HG03025 (cell line): ENCODE data around the gene ARL4D.
"Not testable (repeated sequence)": the region's sequence is repeated elsewhere in the genome, so short reads cannot be mapped to it uniquely, and the experiment has no call there.

Experiments used
- ATAC-seq: cut with Tn5 transposase; IDR thresholded peaks from one replicate; pipeline ENCODE4 v1.9.1; 2021; ENCODE audit warnings: mild to moderate bottlenecking, moderate library complexity; ENCODE audit not compliant: unreplicated experiment, low FRiP score

ARL4D gene

DNA sequence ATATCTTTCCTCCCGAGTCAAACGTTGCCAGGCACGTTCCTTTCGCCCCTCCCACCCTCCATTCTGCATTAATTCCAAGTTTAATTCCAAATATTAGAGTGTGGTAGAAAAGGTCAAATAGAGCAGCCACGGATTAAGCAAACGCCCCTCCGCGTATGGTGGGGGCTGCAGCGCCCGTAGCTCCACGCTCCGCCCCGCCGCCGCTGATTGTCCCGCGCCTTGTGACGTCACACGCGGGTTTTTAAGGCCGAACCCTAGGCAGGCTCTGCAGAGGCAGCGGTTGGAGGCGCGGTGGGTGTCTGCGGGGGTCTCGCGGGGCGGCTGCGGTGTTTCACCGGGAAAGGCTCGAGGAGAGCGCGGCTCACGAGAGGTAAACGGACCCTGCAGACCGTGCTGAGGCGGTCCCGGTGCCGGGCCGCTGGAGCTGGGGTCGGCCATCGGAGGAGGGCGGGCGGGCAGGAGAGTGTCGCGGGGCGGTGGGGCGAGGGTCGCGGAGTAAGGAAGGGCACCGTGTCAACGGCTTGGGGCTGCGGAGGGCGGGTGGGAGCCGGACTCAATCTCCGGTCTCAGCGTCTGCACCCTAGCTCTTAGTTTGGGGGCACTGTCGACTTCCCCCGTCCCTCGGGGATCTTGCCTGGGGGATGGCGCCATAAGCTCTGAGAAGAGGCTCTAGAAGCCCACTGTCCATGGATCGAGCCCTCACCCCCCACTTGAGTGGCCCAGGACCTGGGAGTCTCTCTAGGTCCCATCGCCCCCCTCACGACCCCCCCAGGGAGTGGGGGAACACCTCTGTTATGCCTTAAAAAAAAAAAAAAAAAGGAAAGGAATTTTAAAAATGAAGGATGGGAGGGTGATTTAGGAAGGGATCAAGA is at the start of gene ARL4D:
ARL4D (plus strand) TSS at position 270 of the 872 bp plus-strand sequence. CDS start 740 bp downstream, outside the sequence.
- no peak for ATAC-seq

- no peak for ATAC-seq
Measured at GRCh38 chr17:43349142-43349541, 49.7 kb upstream of the ARL4D start.

DNA sequence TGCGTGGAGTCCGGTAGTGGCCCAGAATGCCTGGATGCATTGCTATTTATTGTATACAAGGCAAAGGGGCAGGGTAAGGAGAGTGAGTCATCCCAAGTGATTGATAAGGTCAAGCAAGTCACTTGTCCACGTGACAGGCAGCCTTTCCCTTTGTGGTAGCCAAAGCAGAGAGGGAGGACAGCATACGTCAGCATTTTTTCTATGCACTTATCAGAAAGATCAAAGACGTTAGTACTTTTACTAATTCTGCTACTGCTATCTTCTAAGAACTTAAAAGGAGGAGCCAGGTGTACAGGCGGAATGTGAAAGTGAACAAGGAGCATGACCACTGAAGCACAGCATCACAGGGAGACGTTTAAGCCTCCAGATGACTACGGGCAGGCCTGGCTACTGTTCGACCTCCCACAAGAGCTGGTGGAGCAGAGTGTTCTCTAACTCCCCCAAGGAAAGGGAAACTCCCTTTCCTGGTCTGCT is 47.9 kb upstream of the ARL4D start:
- no peak for ATAC-seq

GRCh38 chr17:43351691-43352090 is 47.1 kb upstream of the ARL4D start:
- no peak for ATAC-seq

GRCh38 chr17:43352579-43353331 is 46.0 kb upstream of the ARL4D start:
- no peak for ATAC-seq

GRCh38 chr17:43353393-43353792 is 45.4 kb upstream of the ARL4D start:
- ATAC-seq: no peak

DNA sequence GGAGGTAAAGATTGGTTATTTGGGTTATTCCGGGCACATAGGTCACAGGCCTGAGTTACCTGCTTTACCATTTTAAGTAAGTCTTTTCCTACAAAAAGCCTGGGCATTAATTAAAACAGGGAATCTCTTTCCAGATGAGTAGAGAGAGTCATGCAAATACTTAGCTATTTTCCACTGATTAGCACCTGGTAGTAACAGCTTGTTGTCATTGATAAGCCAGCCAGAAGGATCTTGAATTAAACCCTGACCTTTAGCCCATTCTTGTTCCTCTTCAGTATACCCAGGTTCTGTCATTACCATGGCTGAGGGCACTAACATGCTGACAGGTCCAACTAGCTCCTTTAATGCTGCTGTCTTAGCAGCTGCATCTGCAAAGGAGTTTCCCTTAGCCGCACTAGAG is 44.4 kb upstream of the ARL4D start:
- no peak for ATAC-seq

DNA sequence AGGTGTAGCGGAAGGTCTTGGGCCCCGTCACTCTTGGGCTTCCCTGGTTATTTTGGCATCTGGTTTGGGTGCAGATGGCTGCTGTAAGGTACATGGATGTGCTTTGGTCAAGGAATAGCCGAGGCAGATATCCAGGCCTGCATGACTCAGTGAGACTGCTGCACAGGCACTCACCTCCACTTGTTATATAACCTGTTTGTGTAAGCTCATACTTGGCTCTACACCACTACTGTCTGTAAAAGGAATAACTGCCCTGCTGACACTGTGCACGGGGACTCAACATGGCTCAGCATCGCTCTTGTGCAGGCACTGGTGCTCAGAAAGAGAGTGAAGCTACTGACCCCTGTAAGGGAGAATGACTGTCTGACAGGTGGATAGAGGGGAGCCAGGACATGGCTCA is 42.3 kb upstream of the ARL4D start:
- ATAC-seq: no peak

- no peak for ATAC-seq
Measured at GRCh38 chr17:43356999-43357398, 41.8 kb upstream of the ARL4D start.

DNA sequence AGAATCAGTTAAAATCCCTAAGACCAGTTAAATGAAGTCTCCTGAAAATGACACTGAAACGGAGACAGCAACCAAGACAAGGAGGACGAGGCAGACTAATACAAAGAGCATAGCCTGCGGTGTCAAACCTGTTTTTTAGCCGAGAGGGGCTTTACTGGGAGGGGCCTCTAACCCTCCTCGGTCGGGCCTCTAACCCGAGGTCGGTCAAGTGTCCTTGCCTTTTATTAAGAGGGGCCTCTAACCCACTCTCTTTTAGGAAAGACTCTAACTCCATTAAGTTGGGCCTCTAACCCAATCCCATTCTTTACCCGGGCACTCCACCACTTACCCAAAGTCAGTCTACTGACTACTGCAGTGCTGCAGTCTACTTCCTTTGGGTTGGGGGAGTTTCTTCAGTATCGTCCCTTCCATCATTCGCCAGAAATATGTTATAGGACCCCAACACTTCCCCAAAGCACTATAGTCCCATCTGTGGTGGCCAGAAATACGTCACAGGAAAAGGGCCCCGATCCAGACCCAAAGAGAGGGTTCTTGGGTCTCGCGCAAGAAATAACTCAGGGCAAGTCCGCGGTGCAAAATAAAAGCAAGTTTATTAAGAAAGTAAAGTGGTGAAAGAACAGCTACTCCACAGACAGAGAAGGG is 39.2 kb upstream of the ARL4D start:
- ATAC-seq: no peak

DNA sequence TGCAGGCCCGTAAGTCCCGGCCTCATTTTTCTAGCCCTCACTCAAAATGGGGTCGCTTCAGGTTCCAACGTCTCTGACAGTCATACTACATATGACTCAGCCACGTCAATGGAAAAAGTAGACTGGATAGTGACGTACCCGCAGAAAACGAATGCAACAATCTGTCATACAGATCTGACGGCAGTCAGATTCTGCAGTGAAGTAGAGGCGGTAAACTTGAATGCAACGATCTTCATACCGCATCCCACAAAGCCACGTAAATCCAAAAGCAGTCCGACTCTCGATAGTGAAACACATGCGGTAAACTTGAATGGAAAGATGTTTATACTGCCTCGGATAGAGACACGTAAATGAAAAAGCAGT is 38.4 kb upstream of the ARL4D start:
- peak; percentile 2 for ATAC-seq

DNA sequence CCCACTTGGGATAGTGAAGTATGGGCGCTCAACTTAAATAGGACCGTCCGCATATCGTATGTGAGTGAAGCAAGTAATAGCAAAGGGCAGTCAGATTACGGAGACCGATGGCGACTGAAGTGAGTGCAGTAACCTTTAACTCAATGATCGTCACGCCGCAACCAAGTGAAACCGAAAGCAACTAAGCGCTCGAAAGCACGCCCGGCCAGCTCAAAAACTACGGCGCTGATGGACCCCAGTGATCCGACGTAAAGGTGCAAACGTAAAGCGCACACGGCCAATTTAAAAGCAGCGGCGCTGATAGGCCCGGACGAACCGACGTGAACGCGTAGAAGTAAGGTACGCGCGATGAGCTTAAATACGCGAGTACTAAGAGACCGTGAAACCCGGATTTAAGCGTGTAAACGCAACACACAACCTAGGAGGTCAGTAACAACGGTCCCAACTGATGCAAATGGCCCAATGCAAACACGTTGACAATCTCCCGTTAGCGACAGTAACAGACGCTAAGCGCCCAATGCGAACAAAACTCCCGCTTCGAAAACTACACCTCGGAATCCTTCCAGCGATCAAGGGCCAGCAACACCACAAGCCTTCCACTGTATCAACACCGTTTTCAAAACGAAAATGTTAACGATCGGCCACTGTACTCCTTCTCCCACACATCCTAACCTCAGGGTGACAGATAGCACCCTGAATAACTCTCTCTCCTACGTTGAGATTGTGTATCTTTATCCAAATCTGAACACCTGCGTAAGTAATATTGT is 37.9 kb upstream of the ARL4D start:
- peak; percentile 64 for ATAC-seq

DNA sequence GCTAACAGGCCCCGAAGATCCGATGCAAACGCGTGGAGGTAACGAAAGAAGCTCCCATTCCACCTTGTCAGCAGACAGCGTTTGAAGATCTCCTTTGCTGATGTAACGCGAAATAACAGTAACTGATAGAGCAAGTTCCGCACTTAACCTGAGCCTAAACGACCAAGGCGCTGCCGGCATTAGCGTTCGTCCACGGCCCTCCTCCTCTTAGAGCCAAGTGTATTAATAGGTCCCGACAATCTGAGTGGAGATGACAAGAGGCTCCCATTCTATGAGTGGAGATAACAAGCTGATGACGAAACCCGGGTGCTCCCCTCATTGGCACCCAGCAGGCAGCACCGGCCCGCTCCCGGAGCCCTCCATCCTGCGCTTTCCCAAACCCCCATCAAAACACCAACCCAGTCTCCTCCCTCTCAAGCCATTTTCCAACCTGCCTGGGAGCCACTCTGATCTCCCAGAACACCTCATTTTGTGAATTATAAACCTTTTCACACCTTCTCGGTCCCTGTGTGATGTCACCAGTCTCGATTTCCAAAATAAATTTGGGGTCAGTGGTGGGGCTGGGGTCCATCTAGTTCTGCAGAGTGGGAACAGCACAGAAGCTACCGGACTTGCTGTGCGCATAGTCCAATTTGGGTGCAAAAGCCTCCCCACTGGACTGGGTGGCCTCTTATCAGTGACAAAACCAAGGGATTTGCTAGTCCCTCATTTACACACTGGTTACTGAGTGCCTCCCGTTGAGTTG is 35.4 kb upstream of the ARL4D start:
- no peak for ATAC-seq

GRCh38 chr17:43363926-43364285 is 34.9 kb upstream of the ARL4D start:
- no peak for ATAC-seq

DNA sequence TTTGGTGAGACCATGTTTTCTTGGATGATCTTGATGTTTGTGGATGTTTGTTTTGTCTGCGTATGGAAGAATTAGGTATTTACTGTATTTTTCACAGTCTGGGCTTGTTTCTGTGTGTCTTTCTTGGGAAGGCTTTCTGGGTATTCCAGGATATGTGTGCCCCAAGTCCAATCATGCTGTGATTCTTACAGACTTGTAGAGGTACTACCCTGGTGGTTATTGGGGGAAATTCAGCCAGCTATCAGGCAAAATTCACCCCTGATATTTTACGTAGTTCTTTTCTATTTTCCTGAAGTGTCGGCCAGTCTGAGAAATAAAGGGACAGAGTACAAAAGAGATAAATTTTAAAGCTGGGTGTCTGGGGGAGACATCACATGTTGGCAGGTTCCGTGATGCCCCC is 33.4 kb upstream of the ARL4D start:
- no peak for ATAC-seq

- ATAC-seq: not testable (repeated sequence)
Measured at GRCh38 chr17:43365921-43366320, 32.9 kb upstream of the ARL4D start.

DNA sequence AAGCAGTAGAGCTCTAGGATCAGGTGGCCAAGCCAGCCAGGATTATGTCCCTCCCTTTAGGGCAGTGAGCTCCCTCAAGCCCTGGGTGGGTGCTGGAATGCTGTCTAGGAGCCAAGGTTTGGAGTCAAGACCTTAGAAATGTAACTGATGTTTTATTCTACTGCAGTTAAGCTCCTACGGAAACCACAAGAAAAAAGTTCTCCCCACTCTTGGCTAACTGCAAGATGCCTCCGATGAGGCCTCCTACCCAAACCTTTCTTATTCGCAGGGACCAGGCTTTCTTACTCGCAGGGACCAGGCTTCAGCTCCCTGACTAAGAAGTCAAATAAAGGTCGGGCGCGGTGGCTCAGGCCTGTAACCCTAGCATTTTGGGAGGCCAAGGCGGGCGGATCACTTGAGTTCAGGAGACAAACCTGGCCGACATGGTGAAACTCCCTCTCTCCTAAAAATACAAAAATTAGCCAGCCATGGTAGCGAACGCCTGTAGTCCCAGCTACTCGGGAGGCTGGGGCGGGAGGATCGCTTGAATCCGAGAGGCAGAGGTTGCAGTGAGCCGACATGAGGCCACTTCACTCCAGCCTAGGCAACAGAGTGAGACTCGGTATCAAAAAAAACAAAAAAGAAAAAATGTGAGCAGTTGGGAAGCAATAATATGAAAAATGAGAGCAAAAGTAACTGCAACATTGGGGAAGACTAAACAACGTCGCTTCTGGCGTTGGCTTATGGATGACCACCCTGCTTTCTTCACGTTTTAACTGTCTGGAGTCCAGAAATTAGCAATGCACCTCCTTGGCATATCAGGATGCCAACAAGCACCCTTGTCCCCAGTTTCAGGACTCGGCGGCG is 31.7 kb upstream of the ARL4D start:
- ATAC-seq: no peak

DNA sequence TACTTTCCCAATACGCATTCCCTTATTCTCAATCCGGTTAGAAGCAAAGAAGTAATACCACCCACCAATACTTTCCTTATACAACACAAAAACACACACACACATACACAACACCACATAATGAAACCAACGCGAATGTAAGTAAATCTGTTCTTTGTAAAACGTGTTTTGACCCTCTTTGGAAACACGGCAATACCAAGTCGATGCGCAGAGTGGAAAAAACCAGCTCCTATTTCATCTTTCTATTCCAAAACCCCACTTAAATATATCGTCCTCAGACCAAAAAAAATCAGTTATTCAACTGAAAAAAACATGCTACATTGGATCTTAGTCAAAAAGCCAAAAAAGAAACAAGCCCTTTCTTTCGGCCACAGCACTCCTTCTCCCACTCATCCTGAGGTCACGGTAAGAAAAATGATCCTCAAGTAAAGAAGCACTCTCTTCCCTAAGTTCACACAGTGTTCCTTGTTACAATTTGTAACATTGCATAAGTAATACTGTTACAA is 31.0 kb upstream of the ARL4D start:
- no peak for ATAC-seq
